ENCODE data around the gene GFI1.

DNA sequence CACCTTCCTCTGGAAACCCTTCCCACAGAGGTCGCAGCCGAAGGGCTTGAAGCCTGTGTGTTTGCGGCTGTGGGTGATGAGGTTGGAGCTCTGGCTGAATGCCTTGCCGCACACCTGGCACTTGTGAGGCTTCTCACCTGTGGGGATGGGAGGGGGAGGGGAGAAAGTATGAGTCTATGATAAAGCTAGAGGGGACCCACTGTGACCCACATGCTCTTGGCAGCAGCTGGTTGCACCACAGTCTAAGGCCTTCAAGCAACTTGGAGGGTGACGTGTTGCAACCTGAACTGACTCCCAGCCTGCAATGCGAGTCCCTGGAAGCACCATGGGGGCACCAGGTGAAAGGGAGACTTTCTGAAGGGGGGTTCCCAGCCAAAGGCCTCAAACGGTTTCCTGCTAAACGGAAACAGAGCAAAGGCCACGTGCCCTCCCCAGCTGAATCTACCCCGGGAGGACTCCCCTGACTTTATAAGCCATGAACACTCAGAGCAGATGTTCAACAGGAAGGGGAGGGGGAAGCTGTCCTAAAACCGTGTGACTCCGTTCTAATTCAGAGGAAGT is 10.6 kb downstream of the GFI1 start:
- TF ChIP-seq CTCF (conservative IDR thresholded peaks at IDR 0.05; ENCODE audit: low read depth in 2 of 2) (no peak), JUNB (IDR thresholded peaks at IDR 0.05; ENCODE audit: unreplicated experiment) (no peak), POLR2AphosphoS5 (IDR thresholded peaks at IDR 0.05; ENCODE audit: low read depth) (no peak), EZH2 (IDR thresholded peaks at IDR 0.05; ENCODE audit: low read depth, unreplicated experiment) (no peak), EZH2phosphoT487 (IDR thresholded peaks at IDR 0.05; ENCODE audit: unreplicated experiment) (no peak), STAT1 (IDR thresholded peaks at IDR 0.05; ENCODE audit: unreplicated experiment) (no peak), ETS1 (IDR thresholded peaks at IDR 0.05) (no peak), CREB1 (CRISPR knock-in tag; IDR thresholded peaks at IDR 0.05; ENCODE audit: low read depth) (no peak), REST (IDR thresholded peaks at IDR 0.05; ENCODE audit: unreplicated experiment) (no peak), ZNF331 (CRISPR knock-in tag; IDR thresholded peaks at IDR 0.05; ENCODE audit: low read depth) (no peak)
- TF ChIP-seq, protein P1, sequence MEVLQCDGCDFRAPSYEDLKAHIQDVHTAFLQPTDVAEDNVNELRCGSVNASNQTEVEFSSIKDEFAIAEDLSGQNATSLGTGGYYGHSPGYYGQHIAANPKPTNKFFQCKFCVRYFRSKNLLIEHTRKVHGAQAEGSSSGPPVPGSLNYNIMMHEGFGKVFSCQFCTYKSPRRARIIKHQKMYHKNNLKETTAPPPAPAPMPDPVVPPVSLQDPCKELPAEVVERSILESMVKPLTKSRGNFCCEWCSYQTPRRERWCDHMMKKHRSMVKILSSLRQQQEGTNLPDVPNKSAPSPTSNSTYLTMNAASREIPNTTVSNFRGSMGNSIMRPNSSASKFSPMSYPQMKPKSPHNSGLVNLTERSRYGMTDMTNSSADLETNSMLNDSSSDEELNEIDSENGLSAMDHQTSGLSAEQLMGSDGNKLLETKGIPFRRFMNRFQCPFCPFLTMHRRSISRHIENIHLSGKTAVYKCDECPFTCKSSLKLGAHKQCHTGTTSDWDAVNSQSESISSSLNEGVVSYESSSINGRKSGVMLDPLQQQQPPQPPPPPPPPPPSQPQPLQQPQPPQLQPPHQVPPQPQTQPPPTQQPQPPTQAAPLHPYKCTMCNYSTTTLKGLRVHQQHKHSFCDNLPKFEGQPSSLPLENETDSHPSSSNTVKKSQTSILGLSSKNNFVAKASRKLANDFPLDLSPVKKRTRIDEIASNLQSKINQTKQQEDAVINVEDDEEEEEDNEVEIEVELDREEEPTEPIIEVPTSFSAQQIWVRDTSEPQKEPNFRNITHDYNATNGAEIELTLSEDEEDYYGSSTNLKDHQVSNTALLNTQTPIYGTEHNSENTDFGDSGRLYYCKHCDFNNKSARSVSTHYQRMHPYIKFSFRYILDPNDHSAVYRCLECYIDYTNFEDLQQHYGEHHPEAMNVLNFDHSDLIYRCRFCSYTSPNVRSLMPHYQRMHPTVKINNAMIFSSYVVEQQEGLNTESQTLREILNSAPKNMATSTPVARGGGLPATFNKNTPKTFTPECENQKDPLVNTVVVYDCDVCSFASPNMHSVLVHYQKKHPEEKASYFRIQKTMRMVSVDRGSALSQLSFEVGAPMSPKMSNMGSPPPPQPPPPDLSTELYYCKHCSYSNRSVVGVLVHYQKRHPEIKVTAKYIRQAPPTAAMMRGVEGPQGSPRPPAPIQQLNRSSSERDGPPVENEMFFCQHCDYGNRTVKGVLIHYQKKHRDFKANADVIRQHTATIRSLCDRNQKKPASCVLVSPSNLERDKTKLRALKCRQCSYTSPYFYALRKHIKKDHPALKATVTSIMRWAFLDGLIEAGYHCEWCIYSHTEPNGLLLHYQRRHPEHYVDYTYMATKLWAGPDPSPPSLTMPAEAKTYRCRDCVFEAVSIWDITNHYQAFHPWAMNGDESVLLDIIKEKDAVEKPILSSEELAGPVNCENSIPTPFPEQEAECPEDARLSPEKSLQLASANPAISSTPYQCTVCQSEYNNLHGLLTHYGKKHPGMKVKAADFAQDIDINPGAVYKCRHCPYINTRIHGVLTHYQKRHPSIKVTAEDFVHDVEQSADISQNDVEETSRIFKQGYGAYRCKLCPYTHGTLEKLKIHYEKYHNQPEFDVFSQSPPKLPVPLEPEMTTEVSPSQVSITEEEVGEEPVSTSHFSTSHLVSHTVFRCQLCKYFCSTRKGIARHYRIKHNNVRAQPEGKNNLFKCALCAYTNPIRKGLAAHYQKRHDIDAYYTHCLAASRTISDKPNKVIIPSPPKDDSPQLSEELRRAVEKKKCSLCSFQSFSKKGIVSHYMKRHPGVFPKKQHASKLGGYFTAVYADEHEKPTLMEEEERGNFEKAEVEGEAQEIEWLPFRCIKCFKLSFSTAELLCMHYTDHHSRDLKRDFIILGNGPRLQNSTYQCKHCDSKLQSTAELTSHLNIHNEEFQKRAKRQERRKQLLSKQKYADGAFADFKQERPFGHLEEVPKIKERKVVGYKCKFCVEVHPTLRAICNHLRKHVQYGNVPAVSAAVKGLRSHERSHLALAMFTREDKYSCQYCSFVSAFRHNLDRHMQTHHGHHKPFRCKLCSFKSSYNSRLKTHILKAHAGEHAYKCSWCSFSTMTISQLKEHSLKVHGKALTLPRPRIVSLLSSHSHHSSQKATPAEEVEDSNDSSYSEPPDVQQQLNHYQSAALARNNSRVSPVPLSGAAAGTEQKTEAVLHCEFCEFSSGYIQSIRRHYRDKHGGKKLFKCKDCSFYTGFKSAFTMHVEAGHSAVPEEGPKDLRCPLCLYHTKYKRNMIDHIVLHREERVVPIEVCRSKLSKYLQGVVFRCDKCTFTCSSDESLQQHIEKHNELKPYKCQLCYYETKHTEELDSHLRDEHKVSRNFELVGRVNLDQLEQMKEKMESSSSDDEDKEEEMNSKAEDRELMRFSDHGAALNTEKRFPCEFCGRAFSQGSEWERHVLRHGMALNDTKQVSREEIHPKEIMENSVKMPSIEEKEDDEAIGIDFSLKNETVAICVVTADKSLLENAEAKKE (CRISPR knock-in tag; IDR thresholded peaks at IDR 0.05) = no peak
